Natural killer cell treated with Interleukin-12 subunit alpha and Interleukin-12 subunit beta and Interleukin-15 and Interleukin-18, amount 100 ng/mL, for 72 hours (primary cell): ENCODE results near the gene UPK3B. TPM values are rescaled to one million over a fixed set of nuclear protein-coding genes. Genes with fewer than 3 reads are reported as not detected.
"Not testable (repeated sequence)": the region's sequence is repeated elsewhere in the genome, so short reads cannot be mapped to it uniquely, and the experiment has no call there.

Experiments
- ATAC-seq, 2 donors: fragments of 150-1000 bp; cut with Tn5 transposase in 1 of 2; sonication (Bioruptor Pico), chemical (Tn5 transposase) in 1 of 2; 2 replicates each; pipeline ENCODE4 v1.10.0; 2021
- DNase-seq: peaks from one replicate; pipeline ENCODE4 v3.0.0; 2022; ENCODE audit warnings: low spot score
- H3K27ac Mint-ChIP-seq, 2 donors: 1 replicate in 1 of 2; 2 replicates in 1 of 2; pipeline ENCODE4 v1.8.0; 2022; ENCODE audit warnings: mixed read lengths in 2 of 2, mild to moderate bottlenecking in 1 of 2, moderate library complexity in 1 of 2
- H3K27me3 Mint-ChIP-seq, 2 donors: 1 replicate in 1 of 2; 2 replicates in 1 of 2; pipeline ENCODE4 v1.8.0; 2022; ENCODE audit warnings: mixed read lengths in 2 of 2
- H3K36me3 Mint-ChIP-seq: one replicate; pipeline ENCODE4 v1.8.0; 2022; ENCODE audit warnings: mixed read lengths
- H3K4me1 Mint-ChIP-seq, 2 donors: 1 replicate in 1 of 2; 2 replicates in 1 of 2; pipeline ENCODE4 v1.8.0; 2022; ENCODE audit warnings: low read depth in 2 of 2, mixed read lengths in 2 of 2, mild to moderate bottlenecking in 1 of 2
- H3K4me3 Mint-ChIP-seq: one replicate; pipeline ENCODE4 v1.8.0; 2022; ENCODE audit warnings: mixed read lengths
- H3K9me3 Mint-ChIP-seq: 2 replicates; pipeline ENCODE4 v1.8.0; 2022; ENCODE audit warnings: mixed read lengths
- total RNA-seq, 2 donors: library from RNA; stranded (reverse); gene quantifications; one replicate each; pipeline ENCODE4 v1.2.3, GENCODE V29; 2022

UPK3B gene
- total RNA-seq, 2 donors from 2014 or later, result 1.6 to 5.0 TPM

- peaks cover 17% of the 10 kb centered on the region for H3K36me3 Mint-ChIP-seq
- not testable (repeated sequence) for ATAC-seq, H3K9me3 Mint-ChIP-seq, H3K4me3 Mint-ChIP-seq, H3K27me3 Mint-ChIP-seq, DNase-seq, H3K27ac Mint-ChIP-seq
- H3K4me1 Mint-ChIP-seq, result peaks cover 13 to 26% of the 10 kb centered on the region in 2 donors
Observed at GRCh38 chr7:76565001-76565400, 54.6 kb downstream of the UPK3B start.

Other genes with a start within 250 kb of the UPK3B start
- gene HSPB1, start 207.9 kb upstream of the UPK3B start, total RNA-seq, result 10 to 100 TPM; 13.3 to 30.3 TPM
- 100 to 1,000 TPM; 115 to 154 TPM for gene YWHAG, start 151.6 kb upstream of the UPK3B start, total RNA-seq
- gene SSC4D, start 100.9 kb upstream of the UPK3B start, total RNA-seq, result under 1 TPM; 0.24 to 0.47 TPM
- 1 to 10 TPM in 1 of 2 donors, under 1 TPM in 1; 0.39 to 8.4 TPM for gene ZP3, start 85.6 kb upstream of the UPK3B start, total RNA-seq
- 10 to 100 TPM; 34.3 to 36.5 TPM for gene DTX2, start 48.8 kb upstream of the UPK3B start, total RNA-seq
- gene SPDYE16, start 32.7 kb downstream of the UPK3B start, total RNA-seq, result under 1 TPM; 0.36 to 0.76 TPM
- 10 to 100 TPM; 12.9 to 14.9 TPM for gene POMZP3, start 116.7 kb downstream of the UPK3B start, total RNA-seq